CD4-positive, CD25-positive, alpha-beta regulatory T cell (primary cell): Measurements from ENCODE around the gene PCGF3. TPM values are rescaled to one million over a fixed set of nuclear protein-coding genes. Genes with fewer than 3 reads are reported as not detected.
A peak's percentile ranks its signal among the peaks of the same experiment; 100 is the strongest.

ENCODE experiments used
- ATAC-seq, 2 donors: fragments of 150-1000 bp; cut with Tn5 transposase; one replicate each; pipeline ENCODE4 v1.10.0; 2021; ENCODE audit warnings: low read depth in 2 of 2, moderate number of reproducible peaks in 2 of 2, moderate library complexity in 1 of 2
- DNase-seq, 3 donors: peaks; one replicate each; pipeline versions ENCODE4 v3.0.0 to v3.0.0-alpha.2; 2012 to 2022; ENCODE audit warnings: mixed read lengths in 1 of 3
- H3K27ac ChIP-seq: one replicate; pipeline ENCODE4 v1.7.0; 2013; ENCODE audit warnings: mild to moderate bottlenecking, low read length; ENCODE audit not compliant: insufficient read depth, poor library complexity, severe bottlenecking
- H3K27me3 ChIP-seq: one replicate; pipeline ENCODE4 v1.7.0; 2013; ENCODE audit warnings: low read length; ENCODE audit not compliant: control insufficient read depth, insufficient read depth
- H3K36me3 ChIP-seq: one replicate; pipeline ENCODE4 v1.7.0; 2013; ENCODE audit warnings: mild to moderate bottlenecking, low read length, moderate library complexity; ENCODE audit not compliant: control insufficient read depth, insufficient read depth
- H3K4me1 ChIP-seq: 2 replicates; pipeline ENCODE4 v1.7.0; 2013; ENCODE audit warnings: mild to moderate bottlenecking, low read length; ENCODE audit not compliant: insufficient read depth, control insufficient read depth, poor library complexity, severe bottlenecking
- H3K4me3 ChIP-seq: one replicate; pipeline ENCODE4 v1.7.0; 2013; ENCODE audit warnings: low read depth, mild to moderate bottlenecking, low read length, moderate library complexity
- H3K9me3 ChIP-seq, 2 experiments: 1 replicate in 1 of 2; 2 replicates in 1 of 2; pipeline ENCODE4 v1.7.0; 2013; ENCODE audit warnings: low read length in 2 of 2, mild to moderate bottlenecking in 1 of 2, moderate library complexity in 1 of 2; ENCODE audit not compliant: control insufficient read depth in 2 of 2
- H3K27ac Mint-ChIP-seq, 3 donors: one replicate each; pipeline ENCODE4 v1.8.0; 2020 to 2022; ENCODE audit warnings: mild to moderate bottlenecking in 3 of 3, mixed read lengths in 3 of 3, moderate library complexity in 2 of 3
- H3K27me3 Mint-ChIP-seq: one replicate; pipeline ENCODE4 v1.8.0; 2022; ENCODE audit warnings: mild to moderate bottlenecking, mixed read lengths
- H3K36me3 Mint-ChIP-seq: one replicate; pipeline ENCODE4 v1.8.0; 2020; ENCODE audit warnings: mixed read lengths
- H3K4me1 Mint-ChIP-seq, 4 donors: one replicate each; pipeline ENCODE4 v1.8.0; 2020 to 2022; ENCODE audit warnings: mixed read lengths in 4 of 4, mild to moderate bottlenecking in 1 of 4
- H3K4me3 Mint-ChIP-seq, 4 donors: one replicate each; pipeline ENCODE4 v1.8.0; 2020 to 2022; ENCODE audit warnings: mild to moderate bottlenecking in 4 of 4, mixed read lengths in 4 of 4, moderate library complexity in 3 of 4
- H3K9me3 Mint-ChIP-seq, 7 donors: one replicate each; pipeline ENCODE4 v1.8.0; 2020 to 2022; ENCODE audit warnings: mixed read lengths in 7 of 7, mild to moderate bottlenecking in 3 of 7, moderate library complexity in 2 of 7
- polyA plus RNA-seq, 4 donors: library from polyadenylated mRNA; unstranded; fragments of 300-500 nt; fragmentation: Illumina TruSeq; gene quantifications; one replicate each; pipeline ENCODE4 v1.2.3, GENCODE V29; 2021
- total RNA-seq: library from RNA; stranded (reverse); gene quantifications from one replicate; pipeline ENCODE4 v1.2.3, GENCODE V29; 2022

The PCGF3 gene
- total and polyA plus RNA-seq, 5 donors from 2014 or later = 3.2 to 71.8 (median 4.8) TPM

- no peak overlapping the region for H3K27ac Mint-ChIP-seq
- no peaks in the 10 kb centered on the region for H3K36me3 ChIP-seq
- peaks cover 0 to 33% (median 10%) of the 10 kb centered on the region in 4 donors for H3K4me1 Mint-ChIP-seq
- ATAC-seq (no peak), DNase-seq (peak in 1 of 3 donors; percentile 35)
- peaks cover 31% of the 10 kb centered on the region for H3K4me1 ChIP-seq
- H3K4me3 ChIP-seq = no peak overlapping the region
- H3K27ac ChIP-seq = no peak overlapping the region
- peaks cover 25% of the 10 kb centered on the region for H3K27me3 Mint-ChIP-seq
- H3K9me3 ChIP-seq = no peaks in the 10 kb centered on the region
- H3K36me3 Mint-ChIP-seq = no peaks in the 10 kb centered on the region
- peaks cover 0 to 3% (median 0%) of the 10 kb centered on the region in 7 donors for H3K9me3 Mint-ChIP-seq
- peak overlapping the region in 1 of 4 donors; percentile 62 for H3K4me3 Mint-ChIP-seq
- no peaks in the 10 kb centered on the region for H3K27me3 ChIP-seq
Measured at GRCh38 chr4:786861-787300, 81.2 kb downstream of the PCGF3 start.

- H3K27me3 Mint-ChIP-seq = peaks cover 21% of the 10 kb centered on the region
- H3K4me3 ChIP-seq = no peak overlapping the region
- H3K4me1 Mint-ChIP-seq = peaks cover 0 to 28% (median 7%) of the 10 kb centered on the region in 4 donors
- peaks cover 30% of the 10 kb centered on the region for H3K4me1 ChIP-seq
- DNase-seq (no peak), ATAC-seq (no peak)
- H3K4me3 Mint-ChIP-seq = peak overlapping the region in 2 of 4 donors; percentile 18 to 62
- H3K36me3 Mint-ChIP-seq = no peaks in the 10 kb centered on the region
- peaks cover 0 to 4% (median 0%) of the 10 kb centered on the region in 7 donors for H3K9me3 Mint-ChIP-seq
- H3K36me3 ChIP-seq = no peaks in the 10 kb centered on the region
- no peaks in the 10 kb centered on the region for H3K27me3 ChIP-seq
- no peaks in the 10 kb centered on the region for H3K9me3 ChIP-seq
- H3K27ac Mint-ChIP-seq = no peak overlapping the region
- H3K27ac ChIP-seq = no peak overlapping the region
Measured at GRCh38 chr4:787561-787981, 81.9 kb downstream of the PCGF3 start.

- no peak overlapping the region for H3K4me3 ChIP-seq
- ATAC-seq (no peak), DNase-seq (no peak)
- Mint-ChIP-seq H3K27me3 (peaks cover 24% of the 10 kb centered on the region), H3K36me3 (no peaks in the 10 kb centered on the region), H3K4me1 (peaks cover 0 to 31% (median 9%) of the 10 kb centered on the region in 4 donors), H3K27ac (no peak overlapping the region), H3K4me3 (no peak overlapping the region), H3K9me3 (peaks cover 0 to 6% (median 0%) of the 10 kb centered on the region in 7 donors)
- H3K27me3 ChIP-seq = no peaks in the 10 kb centered on the region
- peaks cover 35% of the 10 kb centered on the region for H3K4me1 ChIP-seq
- no peaks in the 10 kb centered on the region for H3K36me3 ChIP-seq
- no peaks in the 10 kb centered on the region for H3K9me3 ChIP-seq
- H3K27ac ChIP-seq = no peak overlapping the region
Measured at GRCh38 chr4:788006-788635, 82.5 kb downstream of the PCGF3 start.

- DNase-seq (no peak), ATAC-seq (no peak)
- no peak overlapping the region for H3K27ac Mint-ChIP-seq
- Histone ChIP-seq H3K36me3 (no peaks in the 10 kb centered on the region), H3K27ac (no peak overlapping the region), H3K4me1 (peaks cover 36% of the 10 kb centered on the region), H3K4me3 (no peak overlapping the region), H3K9me3 (no peaks in the 10 kb centered on the region), H3K27me3 (no peaks in the 10 kb centered on the region)
- H3K4me3 Mint-ChIP-seq = peak overlapping the region in 1 of 4 donors; percentile 71
- H3K36me3 Mint-ChIP-seq = no peaks in the 10 kb centered on the region
- H3K27me3 Mint-ChIP-seq = peaks cover 31% of the 10 kb centered on the region
- peaks cover 0 to 28% (median 9%) of the 10 kb centered on the region in 4 donors for H3K4me1 Mint-ChIP-seq
- H3K9me3 Mint-ChIP-seq = peaks cover 0 to 6% (median 0%) of the 10 kb centered on the region in 7 donors
Measured at GRCh38 chr4:788636-789297, 83.1 kb downstream of the PCGF3 start.

- Histone ChIP-seq H3K4me1 (peaks cover 45% of the 10 kb centered on the region), H3K36me3 (no peaks in the 10 kb centered on the region), H3K27me3 (peaks cover 4% of the 10 kb centered on the region), H3K4me3 (no peak overlapping the region), H3K27ac (no peak overlapping the region), H3K9me3 (no peaks in the 10 kb centered on the region)
- no peak for ATAC-seq
- Mint-ChIP-seq H3K4me3 (peak overlapping the region in 3 of 4 donors; percentile 38 to 73 (median 71)), H3K9me3 (peaks cover 0 to 4% (median 0%) of the 10 kb centered on the region in 7 donors), H3K36me3 (no peaks in the 10 kb centered on the region), H3K4me1 (peaks cover 0 to 32% (median 16%) of the 10 kb centered on the region in 4 donors), H3K27me3 (peaks cover 35% of the 10 kb centered on the region), H3K27ac (no peak overlapping the region)
- no peak for DNase-seq
Measured at GRCh38 chr4:789571-790465, 84.2 kb downstream of the PCGF3 start.

- Histone ChIP-seq H3K36me3 (no peaks in the 10 kb centered on the region), H3K9me3 (no peaks in the 10 kb centered on the region), H3K4me3 (no peak overlapping the region), H3K4me1 (peaks cover 44% of the 10 kb centered on the region), H3K27ac (no peak overlapping the region), H3K27me3 (peaks cover 4% of the 10 kb centered on the region)
- Mint-ChIP-seq H3K4me3 (peak overlapping the region in 2 of 4 donors; percentile 64 to 71), H3K27me3 (peaks cover 38% of the 10 kb centered on the region), H3K36me3 (no peaks in the 10 kb centered on the region), H3K9me3 (peaks cover 0 to 3% (median 0%) of the 10 kb centered on the region in 7 donors), H3K4me1 (peaks cover 0 to 29% (median 14%) of the 10 kb centered on the region in 4 donors), H3K27ac (no peak overlapping the region)
- ATAC-seq (no peak), DNase-seq (no peak)
Measured at GRCh38 chr4:790466-790820, 84.8 kb downstream of the PCGF3 start.

GRCh38 chr4:791252-791897 lies 85.7 kb downstream of the PCGF3 start:
- H3K4me3 Mint-ChIP-seq = no peak overlapping the region
- DNase-seq (no peak), ATAC-seq (no peak)
- peaks cover 0 to 3% (median 0%) of the 10 kb centered on the region in 7 donors for H3K9me3 Mint-ChIP-seq
- H3K27me3 Mint-ChIP-seq = peaks cover 45% of the 10 kb centered on the region
- H3K4me1 Mint-ChIP-seq = peaks cover 0 to 30% (median 14%) of the 10 kb centered on the region in 4 donors
- H3K9me3 ChIP-seq = no peaks in the 10 kb centered on the region
- H3K27ac Mint-ChIP-seq = no peak overlapping the region
- H3K4me3 ChIP-seq = no peak overlapping the region
- no peaks in the 10 kb centered on the region for H3K36me3 Mint-ChIP-seq
- no peaks in the 10 kb centered on the region for H3K36me3 ChIP-seq
- peaks cover 4% of the 10 kb centered on the region for H3K27me3 ChIP-seq
- peaks cover 36% of the 10 kb centered on the region for H3K4me1 ChIP-seq
- H3K27ac ChIP-seq = no peak overlapping the region
